Muscle of leg (tissue), 11 donors: ENCODE data around the gene ZFAND3. TPM values are rescaled to one million over a fixed set of nuclear protein-coding genes. Genes with fewer than 3 reads are reported as not detected.
A peak's percentile ranks its signal among the peaks of the same experiment; 100 is the strongest.

ENCODE experiments used
- DNase-seq: peaks from one replicate; pipeline ENCODE4 v3.0.0; 2013
- H3K27ac ChIP-seq: one replicate; pipeline ENCODE4 v1.5.1; 2013; ENCODE audit warnings: mild to moderate bottlenecking, low read length, control low read depth
- H3K27me3 ChIP-seq: one replicate; pipeline ENCODE4 v1.6.1; 2013; ENCODE audit warnings: low read length; ENCODE audit not compliant: control insufficient read depth, insufficient read depth
- H3K36me3 ChIP-seq: one replicate; pipeline ENCODE4 v1.6.1; 2013; ENCODE audit warnings: low read length; ENCODE audit not compliant: control insufficient read depth, insufficient read depth
- H3K4me1 ChIP-seq: one replicate; pipeline ENCODE4 v1.6.1; 2013; ENCODE audit warnings: low read length; ENCODE audit not compliant: control insufficient read depth, insufficient read depth
- H3K4me3 ChIP-seq: one replicate; pipeline ENCODE4 v1.5.1; 2013; ENCODE audit warnings: low read length, control low read depth
- H3K9me3 ChIP-seq: replicated peaks from 2 replicates; pipeline ENCODE4 v1.6.1; 2013; ENCODE audit warnings: low read depth, low read length; ENCODE audit not compliant: control insufficient read depth
- WGBS: methylation state at CpG from one replicate; pipeline ENCODE4 v1.1.5; 2013; ENCODE audit warnings: missing lambda C conversion rate; ENCODE audit not compliant: insufficient coverage; 5-methylcytosine and 5-hydroxymethylcytosine counted together
- polyA plus RNA-seq, 8 donors: library from polyadenylated mRNA; unstranded; fragments of 120-200 nt; gene quantifications; one replicate each; pipeline versions ENCODE4 v1.2.1 to v1.2.3, GENCODE V29; 2013; ENCODE audit warnings: inconsistent platforms in 1 of 8, low replicate concordance in 1 of 8; ENCODE audit not compliant: insufficient read length in 8 of 8, insufficient read depth in 1 of 8
- total RNA-seq: library from RNA; stranded (reverse); fragments of 120-200 nt; gene quantifications from one replicate; pipeline ENCODE4 v1.2.4, GENCODE V29; 2013

ZFAND3 gene
- total and polyA plus RNA-seq, 9 donors = 13.8 to 92.1 (median 83.8) TPM

GRCh38 chr6:37809197-37809543 lies 10.4 kb upstream of the ZFAND3 start:
- Histone ChIP-seq H3K9me3 (no peaks in the 10 kb centered on the region), H3K27ac (no peak overlapping the region), H3K4me1 (peaks cover 20% of the 10 kb centered on the region), H3K4me3 (no peak overlapping the region), H3K27me3 (peaks cover 2% of the 10 kb centered on the region), H3K36me3 (no peaks in the 10 kb centered on the region)
- DNase-seq = no peak
- WGBS = 5% methylated on average over 2 of the region's 3 CpGs

- Histone ChIP-seq H3K27me3 (no peaks in the 10 kb centered on the region), H3K9me3 (no peaks in the 10 kb centered on the region), H3K27ac (no peak overlapping the region), H3K4me3 (no peak overlapping the region), H3K36me3 (no peaks in the 10 kb centered on the region), H3K4me1 (peaks cover 14% of the 10 kb centered on the region)
- WGBS = no CpG with 5 or more reads among the region's 1 CpG
- DNase-seq = no peak
Observed at GRCh38 chr6:37812841-37813240, 6.7 kb upstream of the ZFAND3 start.

GRCh38 chr6:37814374-37814773 lies 5.2 kb upstream of the ZFAND3 start:
- WGBS = no CpG with 5 or more reads among the region's 6 CpGs
- Histone ChIP-seq H3K4me1 (peaks cover 3% of the 10 kb centered on the region), H3K4me3 (no peak overlapping the region), H3K27me3 (no peaks in the 10 kb centered on the region), H3K36me3 (no peaks in the 10 kb centered on the region), H3K27ac (no peak overlapping the region), H3K9me3 (no peaks in the 10 kb centered on the region)
- no peak for DNase-seq

GRCh38 chr6:37816599-37817375 lies 2.7 kb upstream of the ZFAND3 start:
- Histone ChIP-seq H3K4me1 (peaks cover 8% of the 10 kb centered on the region), H3K9me3 (no peaks in the 10 kb centered on the region), H3K27ac (no peak overlapping the region), H3K4me3 (no peak overlapping the region), H3K36me3 (no peaks in the 10 kb centered on the region), H3K27me3 (no peaks in the 10 kb centered on the region)
- WGBS = 82% methylated on average over 2 of the region's 7 CpGs
- no peak for DNase-seq

- no peaks in the 10 kb centered on the region for H3K9me3 ChIP-seq
- H3K36me3 ChIP-seq = no peaks in the 10 kb centered on the region
- peaks cover 18% of the 10 kb centered on the region for H3K4me1 ChIP-seq
- DNase-seq = peak; percentile 99
- under 1% methylated on average over 17 of the region's 27 CpGs for WGBS
- peak overlapping the region; percentile 84 for H3K4me3 ChIP-seq
- peak overlapping the region; percentile 99 for H3K27ac ChIP-seq
- no peaks in the 10 kb centered on the region for H3K27me3 ChIP-seq
Observed at GRCh38 chr6:37818536-37819176, 871 bp upstream of the ZFAND3 start.

- Histone ChIP-seq H3K4me3 (peak overlapping the region; percentile 54), H3K36me3 (no peaks in the 10 kb centered on the region), H3K4me1 (peaks cover 18% of the 10 kb centered on the region), H3K27me3 (no peaks in the 10 kb centered on the region), H3K9me3 (no peaks in the 10 kb centered on the region), H3K27ac (peak overlapping the region; percentile 99)
- DNase-seq = peak; percentile 85
- 0% methylated on average over 10 of the region's 71 CpGs for whole genome bisulfite sequencing
Observed at GRCh38 chr6:37819802-37820717, 533 bp downstream of the ZFAND3 start.

GRCh38 chr6:37820718-37821079 lies 1.2 kb downstream of the ZFAND3 start:
- WGBS = no CpG with 5 or more reads among the region's 3 CpGs
- Histone ChIP-seq H3K27ac (peak overlapping the region; percentile 56), H3K27me3 (no peaks in the 10 kb centered on the region), H3K9me3 (no peaks in the 10 kb centered on the region), H3K4me3 (peak overlapping the region; percentile 54), H3K4me1 (peaks cover 18% of the 10 kb centered on the region), H3K36me3 (no peaks in the 10 kb centered on the region)
- DNase-seq = peak; percentile 44

- 79% methylated on average over 2 of the region's 7 CpGs for WGBS
- no peak for DNase-seq
- peaks cover 18% of the 10 kb centered on the region for H3K4me1 ChIP-seq
- peaks cover 3% of the 10 kb centered on the region for H3K36me3 ChIP-seq
- no peak overlapping the region for H3K27ac ChIP-seq
- H3K4me3 ChIP-seq = no peak overlapping the region
- no peaks in the 10 kb centered on the region for H3K9me3 ChIP-seq
- H3K27me3 ChIP-seq = no peaks in the 10 kb centered on the region
Observed at GRCh38 chr6:37821446-37821845, 1.9 kb downstream of the ZFAND3 start.

GRCh38 chr6:37822851-37823682 lies 3.5 kb downstream of the ZFAND3 start:
- H3K27me3 ChIP-seq = no peaks in the 10 kb centered on the region
- no peak overlapping the region for H3K4me3 ChIP-seq
- no peak overlapping the region for H3K27ac ChIP-seq
- H3K4me1 ChIP-seq = peaks cover 22% of the 10 kb centered on the region
- H3K36me3 ChIP-seq = peaks cover 3% of the 10 kb centered on the region
- 18% methylated on average over 11 of the region's 12 CpGs for whole genome bisulfite sequencing
- DNase-seq = peak; percentile 36
- no peaks in the 10 kb centered on the region for H3K9me3 ChIP-seq
